Gastroesophageal sphincter (tissue), 4 donors: ENCODE data around the gene LRBA. TPM values are rescaled to one million over a fixed set of nuclear protein-coding genes. Genes with fewer than 3 reads are reported as not detected.
"Not testable (repeated sequence)": the region's sequence is repeated elsewhere in the genome, so short reads cannot be mapped to it uniquely, and the experiment has no call there.

ENCODE experiments used
- ATAC-seq: fragments of 150-250 bp; one replicate; pipeline ENCODE4 v1.9.1; 2016; ENCODE audit warnings: mild to moderate bottlenecking, moderate library complexity
- H3K27ac ChIP-seq, 4 donors: fragments of 200-600 bp; sonication (generic) in 3 of 4; 1 replicate in 3 of 4; 2 replicates in 1 of 4; pipeline ENCODE4 v1.5.1; 2016 to 2019
- H3K27me3 ChIP-seq: fragments of 200-600 bp; sonication (generic); one replicate; pipeline ENCODE4 v1.5.1; 2019
- H3K36me3 ChIP-seq, 2 donors: fragments of 200-600 bp; sonication (generic); one replicate each; pipeline ENCODE4 v1.5.1; 2019; ENCODE audit warnings: control low read depth in 1 of 2
- H3K4me1 ChIP-seq, 3 donors: fragments of 200-600 bp; sonication (generic); 1 replicate in 2 of 3; 2 replicates in 1 of 3; pipeline ENCODE4 v1.5.1; 2016 to 2019; ENCODE audit warnings: control low read depth in 2 of 3
- H3K4me3 ChIP-seq, 2 donors: fragments of 200-600 bp; sonication (generic); one replicate each; pipeline ENCODE4 v1.5.1; 2019; ENCODE audit warnings: mild to moderate bottlenecking in 1 of 2, moderate library complexity in 1 of 2
- H3K9me3 ChIP-seq, 3 donors: fragments of 200-600 bp; sonication (generic); one replicate each; pipeline ENCODE4 v1.5.1; 2017 to 2019; ENCODE audit warnings: control low read depth in 2 of 3
- CTCF ChIP-seq, 4 experiments: fragments of 200-600 bp in 2 of 4; fragments of 450-650 bp in 2 of 4; sonication (generic) in 1 of 4; IDR thresholded peaks; one replicate each; pipeline ENCODE4 v1.5.1; 2017 to 2019; ENCODE audit warnings: antibody characterized with exemption in 4 of 4, mild to moderate bottlenecking in 2 of 4, moderate library complexity in 2 of 4
- EP300 ChIP-seq: sonication (generic); formaldehyde crosslinking; IDR thresholded peaks from one replicate; pipeline ENCODE4 v1.6.1; 2017; ENCODE audit warnings: antibody characterized with exemption, mild to moderate bottlenecking
- POLR2A ChIP-seq, 2 donors: fragments of 450-650 bp; IDR thresholded peaks; one replicate each; pipeline ENCODE4 v1.6.1; 2017; ENCODE audit warnings: antibody characterized with exemption in 2 of 2, mild to moderate bottlenecking in 2 of 2, moderate library complexity in 1 of 2
- POLR2AphosphoS5 ChIP-seq: sonication (generic); formaldehyde crosslinking; IDR thresholded peaks from one replicate; pipeline ENCODE4 v1.6.1; 2017; ENCODE audit warnings: antibody characterized with exemption
- WGBS, 2 donors: methylation state at CpG; one replicate each; pipeline ENCODE4 v1.1.5; 2018; ENCODE audit warnings: low coverage in 1 of 2; 5-methylcytosine and 5-hydroxymethylcytosine counted together
- total RNA-seq, 4 donors: library from RNA; depleted of rRNA; stranded (reverse); fragments of >200 nt; gene quantifications; one replicate each; pipeline ENCODE4 v1.1.0, GENCODE V29; 2016

The LRBA gene
- total RNA-seq, 4 donors from 2014 or later, result 18.4 to 35.0 (median 23.2) TPM

GRCh38 chr4:150931005-150931404 lies 84.1 kb downstream of the LRBA start:
- no peak for ATAC-seq
- TF ChIP-seq POLR2A (IDR thresholded peaks at IDR 0.05) (no peak), POLR2AphosphoS5 (no peak), EP300 (no peak), CTCF (IDR thresholded peaks at IDR 0.05) (no peak)
- H3K4me3 ChIP-seq, result no peak overlapping the region
- peaks cover 0 to 6% of the 10 kb centered on the region in 2 donors for H3K36me3 ChIP-seq
- H3K27me3 ChIP-seq, result no peaks in the 10 kb centered on the region
- H3K9me3 ChIP-seq, result no peaks in the 10 kb centered on the region
- H3K4me1 ChIP-seq, result no peaks in the 10 kb centered on the region
- no peak overlapping the region for H3K27ac ChIP-seq
- 94 to 100% methylated on average over 2 of the region's 2 CpGs for WGBS, 2 donors

DNA sequence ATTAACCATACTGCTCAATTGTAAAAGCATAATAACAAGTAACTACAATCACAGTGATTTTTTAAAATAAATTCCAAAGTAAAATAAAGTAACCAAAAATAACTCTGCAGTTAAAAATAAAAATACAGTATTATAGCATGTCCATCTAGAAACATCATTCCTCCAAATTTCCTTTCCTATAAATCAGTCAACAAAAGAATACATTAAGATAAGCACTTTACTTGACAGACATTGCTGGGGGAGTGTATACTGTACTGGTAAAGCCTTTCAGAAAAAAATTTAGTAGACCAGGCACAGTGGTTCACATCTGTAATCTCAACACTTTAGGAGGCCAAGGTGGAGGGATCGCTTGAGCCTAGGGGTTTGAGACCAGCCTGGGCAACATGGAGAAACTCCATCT lies 91.1 kb downstream of the LRBA start:
- WGBS, 2 donors, result 100% methylated on average over 1 of the region's 1 CpG

GRCh38 chr4:150921486-150921885 lies 93.6 kb downstream of the LRBA start:
- peaks cover 0 to 47% of the 10 kb centered on the region in 2 donors for H3K36me3 ChIP-seq
- not testable (repeated sequence) for H3K27me3 ChIP-seq, H3K4me3 ChIP-seq, ATAC-seq, H3K4me1 ChIP-seq, H3K27ac ChIP-seq, H3K9me3 ChIP-seq
- 98% methylated on average over 9 of the region's 9 CpGs; no CpG with 5 or more reads in 1 of the 2 donors for WGBS, 2 donors

More for the DNA sequence above, 91.1 kb downstream of the LRBA start:
- TF ChIP-seq CTCF (IDR thresholded peaks at IDR 0.05), result no peak
- TF ChIP-seq EP300, result no peak
- no peak for TF ChIP-seq POLR2A (IDR thresholded peaks at IDR 0.05)
- no peak for TF ChIP-seq POLR2AphosphoS5
- no peaks in the 10 kb centered on the region for H3K4me1 ChIP-seq
- H3K27me3 ChIP-seq, result no peaks in the 10 kb centered on the region
- no peak overlapping the region for H3K27ac ChIP-seq
- H3K36me3 ChIP-seq, result peaks cover 0 to 36% of the 10 kb centered on the region in 2 donors
- no peaks in the 10 kb centered on the region for H3K9me3 ChIP-seq
- ATAC-seq, result no peak
- no peak overlapping the region for H3K4me3 ChIP-seq

- ATAC-seq, H3K27ac ChIP-seq, H3K4me3 ChIP-seq, H3K27me3 ChIP-seq, H3K9me3 ChIP-seq, H3K4me1 ChIP-seq: not testable (repeated sequence)
- peaks cover 2 to 55% of the 10 kb centered on the region in 2 donors for H3K36me3 ChIP-seq
- WGBS, 2 donors, result 83 to 89% methylated on average over 3 of the region's 3 CpGs
Observed at GRCh38 chr4:150918562-150918961, 96.5 kb downstream of the LRBA start.

- H3K4me3 ChIP-seq, result no peak overlapping the region
- WGBS, 2 donors, result 90 to 95% methylated on average over 1 of the region's 1 CpG
- peaks cover 6 to 57% of the 10 kb centered on the region in 2 donors for H3K36me3 ChIP-seq
- no peaks in the 10 kb centered on the region for H3K27me3 ChIP-seq
- no peak overlapping the region for H3K27ac ChIP-seq
- ATAC-seq, result no peak
- TF ChIP-seq CTCF (IDR thresholded peaks at IDR 0.05) (no peak), EP300 (no peak), POLR2AphosphoS5 (no peak), POLR2A (IDR thresholded peaks at IDR 0.05) (no peak)
- H3K9me3 ChIP-seq, result peaks cover 0 to 6% (median 0%) of the 10 kb centered on the region in 3 donors
- no peaks in the 10 kb centered on the region for H3K4me1 ChIP-seq
Observed at GRCh38 chr4:150911326-150911725, 103.8 kb downstream of the LRBA start.

DNA sequence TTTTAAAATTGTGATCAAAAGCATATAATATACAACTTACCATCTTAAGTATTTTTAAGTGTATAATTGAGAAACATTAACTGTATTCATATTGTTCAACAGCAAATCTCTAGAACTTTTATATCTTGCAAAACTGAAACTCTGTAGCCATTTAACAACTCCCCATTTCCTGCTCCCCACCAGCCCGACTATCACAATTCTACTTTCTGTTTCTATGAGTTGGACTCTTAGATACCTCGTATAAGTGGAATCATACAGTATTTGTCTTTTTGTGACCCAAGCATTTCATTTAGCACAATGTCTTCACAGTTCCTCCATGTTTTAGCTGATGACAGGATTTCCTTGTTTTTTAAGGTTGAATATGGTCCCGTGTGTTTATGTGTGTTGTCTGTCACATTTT lies 106.0 kb downstream of the LRBA start:
- H3K27me3 ChIP-seq, result no peaks in the 10 kb centered on the region
- H3K36me3 ChIP-seq, result peaks cover 6 to 44% of the 10 kb centered on the region in 2 donors
- H3K4me3 ChIP-seq, result no peak overlapping the region
- H3K27ac ChIP-seq, result no peak overlapping the region
- no peak for TF ChIP-seq CTCF (IDR thresholded peaks at IDR 0.05)
- TF ChIP-seq POLR2AphosphoS5, result no peak
- TF ChIP-seq POLR2A (IDR thresholded peaks at IDR 0.05), result no peak
- TF ChIP-seq EP300, result no peak
- no peak for ATAC-seq
- peaks cover 0 to 6% (median 0%) of the 10 kb centered on the region in 3 donors for H3K9me3 ChIP-seq
- H3K4me1 ChIP-seq, result peaks cover 0 to 5% (median 0%) of the 10 kb centered on the region in 3 donors
- WGBS, 2 donors, result 80 to 83% methylated on average over 3 of the region's 3 CpGs
